Inferior parietal cortex (tissue), 1 donor: Measurements from ENCODE around the gene GRHL1.

Experiments used
- DNase-seq: peaks from one replicate; pipeline ENCODE4 v3.0.0-alpha.2; 2016; ENCODE audit errors: extremely low spot score

The GRHL1 gene

DNA sequence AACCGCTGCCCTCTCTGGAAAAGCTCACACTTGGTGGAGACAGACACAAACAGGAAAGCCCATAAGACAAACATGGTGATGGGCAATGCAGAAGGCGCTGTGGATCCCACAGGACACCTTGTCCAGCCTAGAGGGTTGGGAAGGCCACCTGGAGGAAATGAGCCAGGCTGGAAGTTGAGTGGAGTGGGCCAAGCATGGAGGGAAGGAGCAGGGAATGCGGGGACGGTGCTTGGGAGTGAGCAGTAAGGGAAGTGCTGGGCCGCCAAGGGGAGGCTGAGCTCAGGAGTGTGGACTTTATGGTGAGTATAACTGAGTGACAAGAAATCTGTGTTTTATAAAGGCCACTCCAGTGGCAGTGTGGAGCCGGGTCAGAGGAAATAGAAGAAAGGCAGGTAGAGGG, 2.8 kb upstream of the GRHL1 start:
- no peak for DNase-seq

DNA sequence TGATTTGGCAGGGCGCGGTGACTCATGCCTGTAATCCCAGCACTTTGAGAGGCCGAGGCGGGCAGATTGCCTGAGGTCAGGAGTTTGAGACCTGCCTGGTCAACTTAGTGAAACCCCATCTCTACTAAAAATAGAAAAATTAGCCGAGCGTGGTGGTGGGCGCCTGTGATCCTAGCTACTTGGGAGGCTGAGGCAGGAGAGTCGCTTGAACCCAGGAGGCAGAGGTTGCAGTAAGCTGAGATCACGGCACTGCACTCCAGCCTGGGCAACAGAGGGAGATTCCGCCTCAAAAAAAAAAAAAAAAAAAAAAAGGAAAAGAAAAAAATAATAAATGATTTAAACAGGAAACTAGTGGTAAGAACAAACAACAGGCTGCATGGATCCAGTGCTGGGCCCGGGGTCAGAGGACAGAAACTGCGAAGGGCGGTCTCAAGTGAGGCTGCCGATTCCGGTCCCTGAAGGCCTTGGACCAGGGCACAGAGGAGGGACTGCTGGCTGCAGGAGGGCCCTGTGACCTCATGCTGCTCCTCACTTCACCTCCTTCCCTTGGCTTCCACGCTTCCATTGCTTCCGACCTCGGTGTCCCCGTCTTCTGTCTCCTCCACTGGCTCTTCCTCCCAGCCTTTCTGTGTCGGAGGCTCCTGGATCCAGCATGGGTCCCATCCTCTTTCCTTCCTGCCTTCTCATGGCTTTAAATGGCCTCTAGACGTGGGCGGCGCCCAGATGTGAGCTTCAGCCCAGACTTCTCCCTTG, 2.1 kb upstream of the GRHL1 start:
- no peak for DNase-seq

DNA sequence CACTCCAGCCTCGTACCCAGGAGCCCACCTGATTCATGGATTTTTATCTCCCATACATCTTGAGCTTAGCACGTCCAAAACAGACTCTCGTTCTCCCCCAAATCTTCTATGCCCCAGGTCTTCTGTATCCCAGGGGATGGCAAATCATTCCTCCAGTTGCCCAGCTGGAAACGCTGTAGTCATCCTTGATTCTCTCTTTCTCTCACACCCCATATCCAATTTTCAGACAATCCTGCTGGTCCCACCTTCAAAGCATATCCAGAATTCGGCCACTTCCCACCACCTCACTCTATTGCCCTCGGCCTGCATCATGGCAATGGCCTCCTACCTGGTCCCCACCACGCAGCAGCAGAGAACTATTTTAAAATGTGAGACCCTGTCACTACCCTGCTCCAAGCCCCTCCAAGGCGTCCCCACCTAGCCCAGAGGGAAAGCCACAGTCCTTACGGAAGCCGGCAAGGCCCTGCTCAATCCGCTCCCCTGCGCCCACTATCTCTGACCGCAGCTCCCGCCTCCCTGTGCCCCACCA, 1.4 kb upstream of the GRHL1 start:
- no peak for DNase-seq

DNA sequence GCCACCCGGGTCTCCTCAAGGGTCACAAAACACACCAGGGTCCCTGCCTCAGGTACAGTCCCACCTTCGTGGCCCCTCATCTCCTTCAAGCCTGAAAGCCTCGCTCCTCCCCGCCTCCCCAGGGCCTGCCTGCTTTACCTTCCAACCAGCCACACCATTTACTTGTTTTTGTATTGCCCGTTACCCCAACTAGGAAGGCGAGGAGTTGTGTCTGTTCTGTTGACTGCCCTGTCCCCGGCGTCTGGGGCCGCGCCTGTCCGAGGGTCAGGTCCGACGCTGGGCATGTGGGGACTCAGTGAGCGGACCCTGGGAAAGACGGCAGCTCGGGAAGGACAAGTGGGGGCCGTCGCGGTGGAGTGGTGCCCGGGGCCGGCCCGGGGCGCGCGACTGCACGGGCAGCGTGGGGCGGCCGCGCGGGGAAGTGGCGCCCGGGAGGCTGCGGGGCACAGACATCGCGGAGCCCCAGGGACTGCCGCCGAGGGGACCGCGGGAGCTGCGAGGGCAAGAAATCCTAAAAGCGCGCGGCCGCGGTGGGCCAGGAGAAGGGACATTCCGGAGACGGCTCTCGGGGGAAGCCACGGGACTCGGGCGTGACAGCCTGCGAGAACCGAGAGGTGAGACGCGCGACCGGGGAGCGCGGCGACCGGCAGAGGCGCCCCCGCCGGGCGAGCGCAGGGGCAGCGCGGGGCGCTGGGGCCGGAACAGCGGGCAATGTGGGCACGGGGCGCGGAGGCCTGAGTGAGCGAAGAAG, 797 bp upstream of the GRHL1 start:
- DNase-seq = no peak

DNA sequence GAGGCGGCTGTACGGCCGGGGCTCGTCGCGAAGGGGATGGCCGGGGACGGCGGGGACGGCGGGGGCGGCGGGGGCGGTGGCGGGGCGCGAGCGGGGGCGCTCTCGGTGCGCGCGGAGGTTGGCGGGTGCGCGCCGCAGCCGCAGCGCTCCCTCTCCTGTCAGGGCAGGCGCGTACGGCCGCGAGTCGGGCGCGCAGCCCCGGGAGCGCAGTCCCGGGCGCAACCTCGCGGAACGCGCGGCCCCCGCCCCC, 296 bp upstream of the GRHL1 start:
- DNase-seq = no peak

DNA sequence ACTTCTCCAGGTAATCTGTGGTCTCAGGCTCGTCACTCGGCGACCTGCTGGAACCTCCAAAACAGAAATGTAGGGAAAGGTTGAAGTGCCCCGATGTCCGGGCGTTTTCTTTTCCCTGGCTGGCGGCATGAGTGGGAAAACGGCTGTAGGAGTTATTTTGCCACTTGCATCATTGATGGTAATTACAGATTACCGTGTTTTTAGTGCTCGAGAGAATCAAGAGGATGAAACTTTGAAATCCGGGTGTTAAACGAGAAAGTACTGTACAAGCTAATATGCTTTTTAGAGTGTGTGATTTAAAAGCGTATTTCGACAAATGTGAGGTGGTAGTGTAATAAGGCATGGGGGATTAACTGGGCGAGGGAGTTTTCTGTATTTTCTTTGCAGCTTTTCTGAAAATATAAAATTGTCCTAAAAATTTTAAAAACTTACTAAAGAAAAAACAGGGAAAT, 819 bp downstream of the GRHL1 start:
- DNase-seq = no peak

DNA sequence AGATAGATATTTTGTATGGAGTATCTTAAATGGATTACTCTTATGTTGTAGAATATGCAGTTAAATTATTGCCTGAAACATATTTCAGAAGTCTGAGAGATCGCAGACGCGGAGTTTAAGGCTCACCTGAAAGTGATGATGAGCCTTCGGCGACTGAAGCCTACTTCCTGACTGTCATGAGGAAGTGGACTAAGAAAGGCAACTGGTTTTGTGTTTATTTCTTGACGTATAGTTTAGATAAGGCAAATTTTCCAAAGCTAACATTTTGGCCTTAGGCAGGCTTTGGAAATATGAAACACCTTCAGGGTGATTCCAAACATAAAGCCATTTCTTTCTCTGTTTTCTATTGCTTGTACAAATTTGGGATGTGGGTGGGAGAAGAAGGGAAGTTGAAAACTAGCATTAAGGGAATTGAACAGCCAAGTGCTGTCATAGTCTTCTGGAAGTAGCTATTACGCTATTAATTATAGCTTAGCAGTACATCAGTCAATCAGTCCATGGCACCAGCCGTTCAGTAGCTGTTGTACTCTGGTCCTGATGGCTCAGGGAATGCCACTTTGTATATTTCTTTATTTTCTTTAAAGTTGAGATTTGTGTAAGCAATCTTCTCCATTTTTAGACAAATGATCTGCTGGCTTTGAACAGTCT, 1.5 kb downstream of the GRHL1 start:
- no peak for DNase-seq

DNA sequence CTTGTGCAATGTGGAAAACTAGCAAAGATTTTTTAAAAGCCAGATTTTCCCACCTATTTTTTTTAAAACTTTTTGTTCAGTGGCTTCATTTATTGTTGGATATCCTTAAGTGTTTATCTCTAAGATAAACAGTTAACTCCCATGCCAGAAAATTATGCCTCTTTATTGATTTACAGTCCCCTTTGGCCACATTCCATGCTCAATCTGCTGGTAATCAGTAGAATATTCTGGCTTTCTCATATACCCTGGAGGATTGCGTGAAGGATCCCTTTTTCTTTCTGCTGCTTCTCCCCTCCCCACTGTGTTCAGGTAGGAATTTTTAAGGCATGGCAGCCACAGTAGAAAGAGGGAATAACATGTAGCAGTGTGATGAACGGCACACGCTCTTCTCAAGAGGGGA, 2.6 kb downstream of the GRHL1 start:
- no peak for DNase-seq

DNA sequence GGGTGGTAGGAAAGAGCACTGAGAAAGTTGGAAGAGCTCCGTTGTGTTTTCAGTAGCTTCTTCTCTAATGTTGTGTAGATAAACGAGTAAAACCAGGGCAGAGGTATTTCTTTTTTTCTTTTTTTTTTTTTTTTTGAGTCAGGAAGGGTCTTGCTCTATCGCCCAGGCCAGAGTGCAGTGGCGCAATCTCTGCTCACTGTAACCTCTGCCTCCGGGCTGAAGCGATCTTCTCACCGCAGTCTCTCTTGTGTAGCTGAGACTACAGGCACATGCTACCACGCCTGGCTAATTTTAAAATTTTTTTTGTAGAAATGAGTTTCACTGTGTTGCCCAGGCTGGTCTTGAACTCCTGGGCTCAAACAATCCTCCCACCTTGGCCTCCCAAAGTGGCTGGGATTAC, 6.6 kb downstream of the GRHL1 start:
- no peak for DNase-seq

DNA sequence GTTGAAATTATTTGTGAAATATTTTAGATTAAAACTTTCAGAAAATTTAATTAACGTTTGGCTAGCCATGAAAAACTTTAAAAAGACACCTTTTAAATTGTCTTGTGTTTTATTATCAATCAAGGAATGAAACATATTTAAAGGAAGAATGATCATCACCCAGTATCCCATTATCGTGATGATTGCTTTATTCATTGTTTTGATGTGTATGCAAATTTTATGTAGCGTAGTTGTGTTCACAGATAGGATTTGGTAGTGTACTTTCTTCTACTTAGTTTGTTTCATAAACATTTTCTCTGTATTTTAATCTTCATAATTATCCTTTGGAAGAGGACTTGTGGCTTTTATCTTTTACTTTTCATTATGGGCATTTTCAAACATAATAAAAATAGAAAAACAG, 7.8 kb downstream of the GRHL1 start:
- no peak for DNase-seq

DNA sequence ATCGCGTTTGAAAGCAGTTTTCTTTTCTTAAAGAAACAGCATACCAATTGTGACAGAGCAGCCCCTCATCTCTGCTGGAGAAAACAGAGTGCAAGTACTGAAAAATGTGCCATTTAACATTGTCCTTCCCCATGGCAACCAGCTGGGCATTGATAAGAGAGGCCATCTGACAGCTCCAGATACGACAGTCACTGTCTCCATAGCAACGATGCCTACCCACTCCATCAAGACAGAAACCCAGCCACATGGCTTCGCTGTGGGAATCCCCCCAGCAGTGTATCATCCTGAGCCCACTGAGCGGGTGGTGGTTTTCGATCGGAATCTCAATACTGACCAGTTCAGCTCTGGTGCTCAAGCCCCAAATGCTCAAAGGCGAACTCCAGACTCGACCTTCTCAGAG, 9.5 kb downstream of the GRHL1 start:
- DNase-seq = no peak

DNA sequence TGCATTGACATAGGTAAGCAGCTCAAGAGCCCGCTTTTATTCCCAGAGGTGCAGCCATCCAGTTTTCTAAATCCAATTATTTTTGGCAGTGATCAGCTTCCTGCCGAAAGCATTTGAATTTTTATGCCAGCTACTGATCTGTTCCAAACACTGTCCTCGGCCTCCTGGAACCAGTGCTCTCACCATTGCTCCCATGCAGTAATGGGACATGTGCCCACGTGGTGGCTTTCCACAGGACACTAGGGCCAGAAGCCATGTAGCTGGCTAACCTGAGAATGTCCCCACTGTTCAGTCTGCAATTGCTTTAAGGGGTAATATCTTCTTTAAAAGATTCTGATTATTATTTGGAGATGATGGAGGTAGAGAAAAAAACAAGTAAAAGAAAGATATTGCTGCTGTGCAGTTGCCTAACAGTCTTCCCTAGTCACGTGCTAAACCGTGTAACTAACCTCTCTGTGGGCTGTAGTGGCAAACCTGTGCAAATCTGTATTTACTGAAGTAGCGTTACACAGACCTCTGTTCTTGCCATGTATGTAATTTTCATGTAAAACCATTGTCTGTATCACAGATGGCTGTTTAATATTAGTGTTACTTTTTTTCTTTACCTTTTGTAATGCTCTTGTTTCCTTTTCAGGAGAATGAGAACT, 13.0 kb downstream of the GRHL1 start:
- no peak for DNase-seq

DNA sequence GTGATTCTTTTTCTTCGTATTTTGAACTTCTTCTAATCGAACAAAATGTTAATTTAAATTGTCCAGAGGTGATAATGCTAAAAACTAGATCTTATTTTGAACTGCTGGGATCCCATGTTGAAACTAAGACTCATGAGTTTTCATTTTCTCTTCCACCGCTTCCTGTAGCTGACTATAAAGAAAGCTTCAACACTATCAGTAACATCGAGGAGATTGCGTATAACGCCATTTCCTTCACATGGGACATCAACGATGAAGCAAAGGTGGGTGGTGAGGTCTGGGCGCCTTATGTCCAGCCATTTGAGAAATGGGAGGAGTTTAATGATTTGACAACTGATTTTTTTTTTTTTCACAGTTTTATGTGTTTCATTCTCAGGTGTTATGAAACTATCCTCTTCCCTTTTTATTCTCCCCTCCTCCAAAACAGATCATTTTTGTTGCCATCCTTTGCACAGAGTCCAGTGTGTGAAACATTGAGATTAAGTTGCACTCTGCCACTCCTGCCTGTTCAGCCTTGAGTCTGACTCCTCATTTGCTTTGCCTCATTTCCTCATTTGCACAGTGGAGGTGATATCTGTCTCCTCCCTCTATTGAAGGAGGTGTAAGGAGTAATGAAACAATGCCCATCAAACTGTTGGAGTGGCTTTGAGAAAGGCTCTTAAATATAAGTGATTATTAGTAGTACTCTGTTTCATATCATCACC, 13.8 kb downstream of the GRHL1 start:
- no peak for DNase-seq

DNA sequence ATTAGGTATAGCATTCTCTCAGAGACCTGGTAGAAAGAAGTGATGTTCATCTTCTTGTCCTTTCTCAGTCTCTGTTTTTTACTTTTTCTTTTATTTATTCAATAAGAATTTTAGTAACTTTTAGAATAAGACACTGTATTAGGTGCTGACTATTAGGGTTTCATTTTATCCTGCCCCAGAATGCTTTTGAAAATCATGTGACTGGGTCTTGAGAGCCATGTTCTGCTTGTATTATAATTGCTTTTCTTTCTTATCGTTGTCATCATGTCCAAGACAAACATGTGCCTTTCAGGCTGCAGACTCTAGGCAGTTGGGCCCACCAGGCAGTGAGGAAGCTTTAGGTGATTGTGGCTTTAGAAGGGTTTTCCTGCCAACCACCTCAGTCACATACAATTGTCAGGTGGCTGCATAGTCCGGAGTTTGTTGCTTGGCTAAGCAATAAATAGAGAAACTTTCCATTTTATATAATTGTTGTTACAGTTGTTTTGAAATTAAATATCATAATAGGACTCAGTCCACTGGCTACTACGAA, 15.1 kb downstream of the GRHL1 start:
- no peak for DNase-seq

DNA sequence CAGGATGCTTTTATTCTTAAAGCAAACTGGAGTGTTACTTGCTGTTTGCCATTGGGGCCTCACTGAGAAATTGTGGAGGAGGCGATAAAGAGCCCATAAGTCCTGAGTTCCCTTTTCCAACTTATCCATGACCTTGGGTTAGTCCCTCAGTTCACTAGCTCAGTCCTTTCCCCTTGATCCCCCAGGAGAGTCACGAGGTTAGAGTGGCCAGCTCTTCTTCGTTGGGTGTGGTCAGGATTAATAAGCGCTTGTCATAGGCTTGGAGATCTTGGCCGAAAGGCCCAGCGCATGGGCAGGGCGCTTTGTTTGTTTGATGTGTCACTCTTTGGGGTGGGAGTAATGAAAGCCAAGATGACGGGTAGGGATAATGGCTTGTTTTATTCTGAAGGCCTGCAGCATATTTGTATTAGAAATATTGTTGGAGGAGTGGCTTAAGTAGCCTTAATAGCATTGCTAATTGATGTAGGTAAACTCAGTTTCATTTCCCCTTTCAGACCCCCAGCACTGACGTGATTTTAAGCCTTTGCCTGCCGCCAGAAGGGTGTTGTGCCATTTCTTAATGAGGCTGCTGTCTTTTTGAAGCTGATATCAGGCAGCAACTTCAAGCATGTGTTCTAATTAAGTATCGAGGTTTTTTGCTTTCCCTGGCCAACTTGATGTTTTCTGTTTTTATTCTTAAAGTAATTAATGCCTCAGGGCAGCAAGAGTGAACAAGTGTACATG, 15.7 kb downstream of the GRHL1 start:
- no peak for DNase-seq

DNA sequence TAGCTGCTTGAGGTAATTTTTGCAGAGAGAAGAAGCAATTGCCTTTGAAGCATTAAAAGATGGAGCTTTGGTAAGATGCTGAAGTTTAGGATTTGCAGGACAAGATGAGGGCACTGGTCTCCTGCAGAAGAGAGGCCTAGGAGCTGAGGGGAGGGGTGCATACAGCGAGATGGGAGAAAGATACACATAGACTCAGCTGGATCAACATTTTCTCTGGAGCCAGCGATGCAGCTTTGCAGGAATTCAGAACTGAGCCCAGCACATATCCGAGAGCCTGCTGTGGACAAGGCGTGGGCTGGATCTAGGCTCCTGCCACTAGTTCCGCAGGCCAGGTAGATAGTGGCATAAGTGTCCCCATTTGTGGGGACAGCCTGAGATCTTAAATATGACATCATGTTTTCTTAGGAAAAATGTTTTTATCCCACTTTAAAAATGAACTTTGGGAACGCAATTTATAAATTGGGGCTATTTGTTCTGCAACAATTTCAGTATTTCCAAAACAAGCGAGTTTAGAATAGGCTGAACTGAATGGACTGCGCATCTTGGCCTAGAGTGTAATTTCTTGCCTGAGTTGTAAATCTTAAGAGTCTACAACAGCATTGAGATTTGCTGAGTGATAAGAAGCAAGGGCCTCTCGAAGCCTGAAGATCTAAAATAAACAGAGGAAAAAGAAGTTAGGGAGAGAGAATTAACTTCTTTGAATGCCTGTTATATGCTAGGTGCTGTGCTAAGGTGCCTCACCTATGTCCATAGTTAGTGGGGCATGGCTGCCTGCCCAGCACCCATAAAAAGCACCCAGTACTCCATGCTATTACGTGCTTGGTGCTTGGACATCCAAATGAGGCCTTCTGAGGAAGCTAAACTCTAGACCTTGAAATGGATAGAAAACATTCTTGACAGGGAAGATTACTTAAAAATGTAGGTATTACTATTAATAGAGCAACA, 17.3 kb downstream of the GRHL1 start:
- no peak for DNase-seq

DNA sequence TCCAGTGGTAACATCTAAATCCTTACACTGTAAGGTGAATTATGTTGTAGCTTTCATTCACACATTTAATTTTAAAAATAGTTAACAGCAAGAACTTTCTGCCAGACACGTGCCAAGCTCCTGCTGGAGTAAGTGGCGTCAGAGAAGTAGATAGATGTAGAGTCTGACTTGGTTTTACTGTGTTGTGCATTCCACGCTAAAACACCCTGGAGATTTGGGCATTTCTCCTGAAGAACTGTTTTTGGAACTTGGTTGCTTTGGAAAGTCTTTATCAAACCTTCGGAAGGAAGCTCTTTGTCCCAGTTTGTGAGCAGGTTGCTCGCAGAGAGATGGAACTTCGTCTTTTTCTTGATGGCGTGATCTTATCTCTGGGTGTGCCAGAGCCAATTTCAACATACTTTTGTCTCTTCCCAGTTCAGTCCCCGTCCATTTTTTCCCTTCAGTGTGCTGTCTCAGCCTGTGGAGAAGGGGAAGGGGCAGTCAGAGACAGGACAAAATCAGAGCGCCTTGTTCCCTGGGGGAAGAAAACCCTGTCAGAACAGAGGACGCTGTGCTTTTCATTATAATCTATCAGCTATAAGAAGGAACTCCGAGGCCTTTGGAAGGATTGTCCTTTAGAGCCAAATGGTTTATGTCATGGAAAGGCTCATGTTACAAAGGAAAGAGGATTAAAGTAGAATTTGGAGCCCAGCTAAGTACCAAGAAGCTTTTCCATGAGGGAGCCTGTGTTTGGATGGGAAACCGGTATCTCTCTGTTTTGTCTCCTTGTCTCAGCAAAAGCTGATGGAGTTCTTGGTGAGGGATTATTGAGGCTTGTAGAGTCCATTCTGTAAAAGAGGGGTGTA, 18.9 kb downstream of the GRHL1 start:
- no peak for DNase-seq

DNA sequence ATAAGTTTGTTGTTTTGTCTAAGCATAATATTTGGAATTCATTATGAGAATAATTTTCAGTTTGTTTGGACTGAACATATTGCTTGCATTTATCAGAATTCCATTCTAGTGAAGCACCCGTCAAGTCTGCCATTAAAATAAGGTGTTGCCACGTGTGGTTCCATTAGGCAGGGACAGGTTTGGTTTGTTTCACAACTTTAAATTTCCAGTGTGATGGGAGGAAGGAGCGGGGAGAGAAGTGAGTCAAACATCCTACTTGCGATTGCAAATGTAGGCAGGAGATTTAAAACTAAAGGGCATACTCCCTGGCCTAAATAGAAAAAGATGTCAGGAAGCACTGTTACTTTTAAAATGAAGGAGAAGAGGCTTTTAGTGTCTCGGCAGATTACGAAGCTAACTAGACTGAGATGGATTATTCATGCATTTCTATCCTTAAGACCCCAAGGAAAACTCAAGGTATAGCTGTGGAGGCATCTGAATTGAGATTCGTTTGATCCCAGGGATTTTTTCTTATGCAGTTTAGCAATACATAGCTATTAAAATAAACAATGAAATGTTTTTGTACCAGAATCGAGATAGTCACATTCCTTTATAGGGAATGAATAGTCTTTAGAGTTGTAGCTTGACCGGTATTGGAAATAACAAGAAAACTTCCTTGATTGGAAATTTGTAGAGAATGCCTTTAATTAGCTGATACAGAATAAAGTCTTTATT, 19.8 kb downstream of the GRHL1 start:
- no peak for DNase-seq
